IPS-11a (cell line): ENCODE results near the gene GPR171.

ENCODE experiments used
- H3K4me3 ChIP-seq: one replicate; pipeline ENCODE4 v1.5.1; 2013; ENCODE audit warnings: low read depth, low read length, control low read depth

GPR171 gene

GRCh38 chr3:151214459-151214858 lies 11.4 kb upstream of the GPR171 start:
- H3K4me3 ChIP-seq = no peak overlapping the region

DNA sequence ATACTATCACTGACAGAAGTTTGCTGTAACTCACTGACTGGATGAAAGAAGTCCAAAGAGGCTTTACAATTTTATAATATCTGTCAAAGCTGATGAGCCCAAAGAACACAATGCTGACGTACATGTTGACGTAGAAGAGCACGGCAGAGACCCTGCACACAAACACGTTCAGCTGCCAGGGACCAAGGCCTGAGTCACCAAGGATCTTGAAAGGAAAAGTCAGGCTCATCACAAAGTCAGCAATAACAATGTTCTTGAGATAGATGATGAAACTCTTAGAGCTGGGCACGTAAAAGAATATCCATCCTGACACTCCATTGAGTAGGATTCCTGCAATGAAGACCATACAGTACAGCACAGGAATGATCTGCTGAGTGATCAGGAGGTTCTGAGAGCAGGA lies 10.9 kb upstream of the GPR171 start:
- no peak overlapping the region for H3K4me3 ChIP-seq

DNA sequence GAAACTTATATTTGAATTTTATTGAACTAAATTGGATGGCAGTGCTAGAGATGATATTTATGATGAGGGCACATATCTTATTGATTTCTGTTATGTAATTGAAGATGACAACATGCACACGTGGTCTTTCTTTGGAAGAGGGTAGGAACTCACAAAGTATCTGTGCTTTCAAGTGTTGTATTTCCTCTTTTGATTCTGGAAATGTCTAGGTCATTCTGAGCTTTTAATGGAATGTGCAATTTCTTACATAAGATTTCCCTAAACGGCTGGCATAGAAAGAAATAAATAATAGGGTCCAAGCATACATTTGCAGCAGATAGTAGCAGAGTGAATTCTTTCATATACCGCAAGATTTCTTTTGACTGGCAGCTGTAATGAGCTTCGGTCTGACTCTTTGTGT lies 10.1 kb upstream of the GPR171 start:
- H3K4me3 ChIP-seq = no peak overlapping the region

GRCh38 chr3:151210676-151211381 lies 7.8 kb upstream of the GPR171 start:
- H3K4me3 ChIP-seq = no peak overlapping the region

DNA sequence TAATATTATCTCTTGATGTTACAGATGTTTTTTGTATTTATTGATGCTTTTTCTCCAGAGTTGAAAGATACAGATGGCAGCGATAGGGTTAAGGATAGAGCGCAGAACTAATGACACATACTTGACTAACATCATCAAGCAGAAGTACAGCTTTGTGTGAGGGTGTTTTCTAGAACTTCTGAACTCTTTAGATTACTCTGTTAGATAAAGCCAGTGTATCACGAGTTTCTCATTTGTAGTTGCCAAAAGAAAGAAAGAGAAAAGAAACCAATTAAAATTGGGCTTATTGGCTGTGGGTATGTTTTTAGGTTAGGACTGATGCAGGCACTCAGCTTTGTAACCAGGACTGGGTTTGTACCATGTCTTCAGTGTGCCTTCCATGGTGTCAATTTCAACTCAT lies 6.6 kb upstream of the GPR171 start:
- H3K4me3 ChIP-seq = no peak overlapping the region

- no peak overlapping the region for H3K4me3 ChIP-seq
These were observed 3.2 kb upstream of the GPR171 start for GRCh38 chr3:151206201-151206600.

- H3K4me3 ChIP-seq = no peak overlapping the region
These were observed 2.5 kb upstream of the GPR171 start for GRCh38 chr3:151205482-151205881.

DNA sequence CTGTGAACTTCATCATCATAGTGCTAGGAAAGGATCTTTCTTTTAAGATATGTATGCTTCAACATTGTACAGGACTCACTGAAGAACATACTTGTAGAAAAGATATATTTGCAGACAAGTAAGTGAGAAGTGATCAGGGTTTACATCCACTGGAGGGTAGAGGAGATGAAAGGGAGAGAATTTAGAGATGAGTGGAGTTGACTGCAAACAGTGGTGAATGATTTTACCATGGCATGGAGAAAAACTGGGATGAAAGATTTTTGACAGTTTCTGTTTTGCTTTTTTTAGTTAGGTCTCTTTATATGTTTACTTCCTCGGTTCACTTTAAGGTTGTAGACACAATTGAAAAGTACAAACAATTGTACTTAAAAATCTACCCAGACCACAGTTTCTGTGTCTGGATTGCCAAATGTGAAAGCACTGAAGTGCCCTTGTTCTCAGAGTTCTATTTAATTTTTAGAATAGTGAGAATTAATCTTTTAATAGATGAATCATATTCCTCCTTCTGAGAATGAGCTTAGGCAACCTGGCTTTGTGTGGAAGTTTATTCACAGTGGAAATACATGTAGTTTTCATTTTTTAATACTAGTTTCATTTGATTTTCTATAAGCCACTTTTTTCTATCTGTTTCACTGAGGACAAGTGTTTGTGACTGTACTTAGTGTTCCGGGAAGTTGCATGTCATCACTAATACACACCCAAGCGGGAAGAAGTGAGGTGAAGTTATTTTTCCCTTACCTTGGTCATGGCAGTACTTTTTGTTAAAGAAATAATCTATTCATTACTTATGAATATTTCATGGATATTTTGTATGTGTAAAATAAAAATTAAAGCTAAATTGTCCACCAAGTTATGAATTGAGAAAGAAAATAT lies 1.8 kb upstream of the GPR171 start:
- H3K4me3 ChIP-seq = no peak overlapping the region

- H3K4me3 ChIP-seq = no peak overlapping the region
These were observed 1.8 kb downstream of the GPR171 start for GRCh38 chr3:151201051-151201730.

GRCh38 chr3:151200586-151200985 lies 2.4 kb downstream of the GPR171 start:
- no peak overlapping the region for H3K4me3 ChIP-seq

- no peak overlapping the region for H3K4me3 ChIP-seq
These were observed 3.2 kb downstream of the GPR171 start for GRCh38 chr3:151199554-151200438.

DNA sequence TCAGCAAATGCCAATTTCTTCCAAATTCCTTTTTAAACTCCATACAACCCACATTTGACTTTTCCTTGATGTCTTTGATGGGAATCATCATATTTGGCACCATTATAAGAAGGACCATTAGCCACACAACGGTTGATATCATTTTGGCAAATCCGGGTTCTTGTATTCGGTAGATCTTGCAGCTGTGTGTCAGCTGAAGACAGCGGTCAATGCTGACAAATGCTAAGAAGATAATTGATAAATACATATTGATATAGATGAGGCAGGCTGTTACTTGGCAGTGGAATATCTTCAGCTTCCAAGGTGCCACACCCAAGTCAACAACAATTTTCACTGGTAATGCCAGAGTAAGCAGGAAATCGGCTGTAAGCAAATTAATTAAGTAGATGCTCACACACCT lies 4.2 kb downstream of the GPR171 start:
- no peak overlapping the region for H3K4me3 ChIP-seq

DNA sequence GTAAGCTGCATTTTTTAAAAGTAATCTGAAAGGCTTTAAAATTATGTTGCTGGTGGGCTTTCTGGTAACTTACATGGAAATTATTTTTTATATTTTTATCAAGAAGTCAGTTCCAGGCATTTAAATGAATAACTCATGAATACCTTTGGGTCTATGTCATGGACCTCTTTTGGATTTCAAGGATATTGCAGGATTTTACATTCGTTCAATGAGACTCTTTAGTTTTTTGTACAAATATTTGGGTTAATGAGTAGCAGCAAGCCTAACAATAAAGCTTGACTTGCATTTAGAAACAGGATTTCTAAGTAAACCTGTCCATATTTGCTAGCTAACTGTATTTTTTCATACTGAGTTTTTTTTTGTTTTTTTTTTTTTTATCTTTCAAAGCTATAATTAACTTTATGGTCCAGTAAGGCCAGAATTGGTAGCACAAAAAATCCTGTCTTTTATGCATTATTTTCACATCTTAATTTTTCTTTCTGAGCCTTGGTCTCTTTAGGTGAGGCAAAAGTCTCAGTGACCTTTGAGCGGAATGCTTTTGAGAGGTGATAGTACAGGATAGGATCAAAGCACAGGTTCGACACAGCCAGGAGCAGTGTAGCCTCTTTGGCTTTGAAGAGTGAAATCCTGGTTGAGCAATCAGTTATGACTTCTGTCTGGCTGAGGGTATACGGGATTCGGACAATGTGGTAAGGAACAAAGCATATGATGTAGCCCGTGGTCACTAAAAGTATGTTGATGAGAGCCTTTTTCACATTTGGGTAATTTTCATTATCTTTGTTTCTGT lies 4.8 kb downstream of the GPR171 start:
- no peak overlapping the region for H3K4me3 ChIP-seq

DNA sequence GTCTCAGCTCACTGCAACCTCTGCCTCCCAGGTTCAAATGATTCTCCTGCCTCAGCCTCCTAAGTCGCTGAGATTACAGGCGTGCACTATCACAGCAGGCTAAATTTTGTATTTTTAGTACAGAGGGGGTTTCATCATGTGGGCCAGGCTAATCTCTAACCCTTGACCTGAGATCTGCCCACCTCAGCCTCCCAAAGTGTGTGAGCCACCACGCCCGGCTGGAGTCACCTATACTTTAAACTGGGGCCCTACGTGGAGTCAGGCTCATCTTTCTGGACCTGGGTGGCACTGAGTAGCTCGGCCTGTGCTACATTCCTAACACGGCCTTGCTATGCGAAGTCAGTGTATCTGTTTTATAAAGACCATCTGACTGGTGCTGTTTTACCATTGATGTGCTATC lies 5.8 kb downstream of the GPR171 start:
- H3K4me3 ChIP-seq = no peak overlapping the region

DNA sequence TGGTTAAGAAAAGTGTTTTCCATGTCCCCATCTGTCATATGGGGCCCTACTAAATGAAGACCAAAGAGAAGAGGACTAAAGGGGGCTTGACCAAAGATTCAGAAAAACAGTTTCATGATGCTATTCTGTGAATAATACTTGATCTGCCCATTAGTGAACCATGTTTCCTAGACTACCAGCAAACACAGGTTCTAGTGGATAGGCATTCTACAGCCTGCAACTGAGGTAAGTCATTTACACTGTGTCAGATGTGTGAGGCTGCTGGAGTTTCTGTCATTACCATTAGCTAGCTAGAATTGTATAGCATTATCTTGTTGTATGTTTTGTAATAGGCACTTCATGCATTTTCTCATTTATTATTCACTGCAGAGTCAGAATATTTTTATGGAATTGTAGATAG lies 6.6 kb downstream of the GPR171 start:
- H3K4me3 ChIP-seq = no peak overlapping the region

DNA sequence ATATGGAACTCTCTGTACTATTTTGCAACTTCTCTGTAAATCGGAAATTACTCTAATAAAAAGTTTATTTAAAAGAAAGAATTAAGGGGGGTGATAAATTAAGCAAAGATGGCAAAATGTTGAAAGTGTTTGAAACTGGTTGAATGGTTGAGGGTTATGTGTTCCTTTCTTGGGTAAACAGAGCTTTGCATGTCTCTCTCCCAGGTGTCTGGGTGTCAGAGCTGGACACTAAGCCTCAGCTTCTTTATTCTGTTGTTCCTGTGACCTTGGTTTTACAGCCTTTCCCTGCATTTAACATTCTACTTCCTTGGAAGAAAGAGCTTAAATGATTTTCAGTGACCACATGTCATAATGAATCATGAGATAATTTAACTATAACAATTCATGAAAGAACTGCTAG lies 7.2 kb downstream of the GPR171 start:
- no peak overlapping the region for H3K4me3 ChIP-seq

- no peak overlapping the region for H3K4me3 ChIP-seq
These were observed 10.5 kb downstream of the GPR171 start for GRCh38 chr3:151192545-151192944.

DNA sequence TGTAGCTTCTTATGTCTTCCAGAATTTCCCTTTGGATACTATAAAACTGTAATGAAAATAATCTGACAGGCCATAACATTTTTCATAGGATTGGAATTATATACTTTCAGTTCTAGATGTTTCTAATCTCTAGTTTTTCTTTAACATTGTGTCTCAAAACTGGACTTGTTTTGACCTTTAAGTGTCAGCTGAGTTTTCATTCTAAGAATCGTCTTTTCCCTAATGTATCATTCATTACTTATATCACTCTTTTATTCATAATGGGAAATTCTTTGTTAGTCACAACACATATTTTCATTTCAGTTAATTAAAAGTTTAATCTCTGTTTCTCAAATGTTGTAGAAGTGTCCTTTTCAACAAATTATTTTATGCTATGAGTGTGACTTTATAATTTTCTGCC lies 11.9 kb downstream of the GPR171 start:
- no peak overlapping the region for H3K4me3 ChIP-seq

DNA sequence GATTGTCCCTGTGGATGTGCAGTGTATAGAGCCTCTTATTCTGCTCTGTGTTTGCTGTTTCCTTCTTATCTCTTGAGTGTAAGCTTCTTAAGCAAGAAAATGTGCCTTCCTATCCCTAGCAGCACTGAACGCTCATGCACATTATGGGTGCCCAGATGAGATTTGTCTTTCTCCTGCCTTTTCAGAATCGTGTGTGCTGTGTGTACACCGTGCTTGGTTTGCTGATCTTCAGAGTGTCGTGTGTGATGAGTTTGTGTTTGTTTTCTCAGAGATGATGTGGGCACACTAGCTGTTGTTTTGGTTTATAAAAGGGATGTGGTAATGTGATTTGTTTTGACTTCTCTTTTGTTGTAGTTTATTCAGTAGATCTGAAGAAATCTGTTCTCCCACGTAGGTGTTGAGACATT lies 19.7 kb downstream of the GPR171 start:
- no peak overlapping the region for H3K4me3 ChIP-seq
